ENCODE results near the gene CD6. TPM values are rescaled to one million over a fixed set of nuclear protein-coding genes. Genes with fewer than 3 reads are reported as not detected.

The CD6 gene
- total RNA-seq, 4 donors from 2014 or later = 0.26 to 2.0 (median 0.91) TPM; not detected in 1

- Histone ChIP-seq H3K27ac (no peak overlapping the region), H3K4me1 (peaks cover 0 to 12% of the 10 kb centered on the region in 2 donors), H3K9me3 (no peaks in the 10 kb centered on the region), H3K4me3 (peak overlapping the region; percentile 17 to 22), H3K27me3 (peaks cover 0 to 6% of the 10 kb centered on the region in 2 donors), H3K36me3 (no peaks in the 10 kb centered on the region)
- DNase-seq = no peak
- intact Hi-C loops (cut with DNase I; ENCODE audit: low total_unique reads) = no loop called here
- TF ChIP-seq POLR2A (IDR thresholded peaks at IDR 0.05) = no peak
- no peak for TF ChIP-seq CTCF (IDR thresholded peaks at IDR 0.05)
These were observed 36.7 kb downstream of the CD6 start for GRCh38 chr11:61007956-61008896.

GRCh38 chr11:61008971-61009370 is 37.5 kb downstream of the CD6 start:
- Histone ChIP-seq H3K4me1 (peaks cover 0 to 12% of the 10 kb centered on the region in 2 donors), H3K9me3 (no peaks in the 10 kb centered on the region), H3K4me3 (no peak overlapping the region), H3K27ac (no peak overlapping the region), H3K27me3 (peaks cover 0 to 6% of the 10 kb centered on the region in 2 donors), H3K36me3 (no peaks in the 10 kb centered on the region)
- DNase-seq = no peak
- TF ChIP-seq POLR2A (IDR thresholded peaks at IDR 0.05) = no peak
- TF ChIP-seq CTCF (IDR thresholded peaks at IDR 0.05) = no peak
- intact Hi-C loops (cut with DNase I; ENCODE audit: low total_unique reads) = no loop called here

GRCh38 chr11:61009392-61010275 is 38.2 kb downstream of the CD6 start:
- Histone ChIP-seq H3K4me1 (peaks cover 0 to 12% of the 10 kb centered on the region in 2 donors), H3K36me3 (no peaks in the 10 kb centered on the region), H3K9me3 (no peaks in the 10 kb centered on the region), H3K27ac (no peak overlapping the region), H3K4me3 (no peak overlapping the region), H3K27me3 (peaks cover 0 to 6% of the 10 kb centered on the region in 2 donors)
- TF ChIP-seq CTCF (IDR thresholded peaks at IDR 0.05) (no peak), POLR2A (IDR thresholded peaks at IDR 0.05) (no peak)
- DNase-seq = no peak
- intact Hi-C loops (cut with DNase I; ENCODE audit: low total_unique reads) = no loop called here

- intact Hi-C loops (cut with DNase I; ENCODE audit: low total_unique reads) = no loop called here
- H3K4me1 ChIP-seq = peaks cover 0 to 12% of the 10 kb centered on the region in 2 donors
- no peak overlapping the region for H3K4me3 ChIP-seq
- no peak for DNase-seq
- peaks cover 0 to 6% of the 10 kb centered on the region in 2 donors for H3K27me3 ChIP-seq
- TF ChIP-seq CTCF (IDR thresholded peaks at IDR 0.05) = no peak
- no peak for TF ChIP-seq POLR2A (IDR thresholded peaks at IDR 0.05)
- no peak overlapping the region for H3K27ac ChIP-seq
- no peaks in the 10 kb centered on the region for H3K9me3 ChIP-seq
- no peaks in the 10 kb centered on the region for H3K36me3 ChIP-seq
These were observed 39.2 kb downstream of the CD6 start for GRCh38 chr11:61010466-61011228.
